Dedifferentiated amniotic fluid mesenchymal stem cell (primary cell): ENCODE results near the gene NHEJ1.
A peak's percentile ranks its signal among the peaks of the same experiment; 100 is the strongest.

ENCODE experiments used
- DNase-seq: peaks from one replicate; pipeline ENCODE4 v3.0.0-alpha.2; 2016; ENCODE audit errors: extremely low spot score

NHEJ1 gene

DNA sequence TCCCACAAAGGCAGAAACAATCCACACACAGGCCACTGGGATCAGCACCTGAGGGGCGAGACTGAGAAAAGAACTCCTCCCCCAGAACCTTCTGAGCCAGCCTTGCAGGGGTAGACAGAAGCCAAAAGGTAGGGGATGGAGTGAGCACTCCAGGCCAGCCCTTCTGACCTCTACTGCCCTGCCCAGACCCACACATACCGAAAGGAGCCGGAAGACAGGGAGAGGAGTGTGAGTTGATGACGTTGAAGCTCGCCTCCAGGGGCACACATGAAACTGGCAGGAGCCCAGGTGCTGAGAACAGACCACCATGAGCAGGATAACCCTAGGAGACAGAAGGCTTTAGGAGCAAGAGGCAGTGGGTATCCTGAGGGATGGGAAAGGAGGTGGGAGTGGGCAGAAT, 7.4 kb upstream of the NHEJ1 start:
- DNase-seq = no peak

DNA sequence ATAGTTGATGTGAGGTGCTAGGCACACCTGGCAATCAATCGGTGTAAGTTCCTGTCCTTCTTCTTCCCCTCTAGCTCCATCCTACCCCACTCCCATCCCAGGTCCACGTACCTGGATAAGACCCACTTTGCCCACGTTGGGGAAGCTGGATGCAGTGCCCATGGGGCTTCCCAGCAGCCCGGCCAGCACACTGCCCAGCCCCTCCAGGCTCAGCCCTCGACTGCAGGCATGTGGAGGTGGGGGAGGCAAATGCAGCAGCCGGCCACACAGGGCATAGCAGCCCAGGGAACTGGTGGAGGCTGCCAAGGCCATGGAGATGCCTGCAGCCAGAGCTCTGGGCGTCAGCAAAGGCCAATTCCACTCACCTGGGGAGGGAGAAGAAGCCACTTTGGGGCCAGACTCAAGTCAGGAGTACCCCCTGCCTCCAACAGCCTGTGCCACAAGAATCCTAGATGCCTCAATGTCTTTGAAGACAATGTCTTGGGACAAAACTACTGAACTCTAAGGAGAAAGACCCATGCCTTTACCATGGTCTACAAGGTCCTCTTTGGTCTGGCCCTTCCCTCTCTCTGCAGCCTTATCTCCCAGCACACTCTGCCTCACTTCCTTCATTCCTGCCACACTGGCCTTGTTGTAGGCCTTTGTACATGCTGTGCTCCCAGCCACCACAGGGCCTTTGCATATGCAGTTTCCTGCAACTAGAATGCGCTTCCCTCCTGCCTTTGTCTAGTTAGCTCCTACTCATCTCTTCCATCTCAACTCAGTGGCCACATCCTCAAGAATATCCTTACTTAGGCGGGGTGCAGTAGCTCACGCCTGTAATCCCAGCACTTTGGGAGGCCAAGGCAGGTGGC, 4.7 kb upstream of the NHEJ1 start:
- DNase-seq = no peak

DNA sequence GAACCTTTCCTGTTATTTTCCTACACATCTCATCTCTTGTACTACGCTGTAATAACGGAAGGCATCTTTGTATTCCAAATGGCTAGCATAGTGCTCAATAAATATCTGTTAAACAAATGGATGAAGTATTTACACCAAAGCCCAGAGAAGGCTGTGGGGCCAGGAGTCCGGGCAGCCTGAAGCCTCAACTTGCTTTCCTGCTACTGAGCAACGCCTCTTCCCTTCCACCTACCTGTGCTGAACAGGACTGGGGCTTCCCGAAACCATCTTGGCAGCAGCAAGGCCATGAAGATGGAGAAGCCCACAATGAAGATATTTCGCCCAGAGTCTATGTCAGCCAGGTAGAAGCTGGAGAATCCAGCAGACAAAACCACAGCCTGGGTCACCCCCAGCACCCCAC, 2.5 kb upstream of the NHEJ1 start:
- no peak for DNase-seq

DNA sequence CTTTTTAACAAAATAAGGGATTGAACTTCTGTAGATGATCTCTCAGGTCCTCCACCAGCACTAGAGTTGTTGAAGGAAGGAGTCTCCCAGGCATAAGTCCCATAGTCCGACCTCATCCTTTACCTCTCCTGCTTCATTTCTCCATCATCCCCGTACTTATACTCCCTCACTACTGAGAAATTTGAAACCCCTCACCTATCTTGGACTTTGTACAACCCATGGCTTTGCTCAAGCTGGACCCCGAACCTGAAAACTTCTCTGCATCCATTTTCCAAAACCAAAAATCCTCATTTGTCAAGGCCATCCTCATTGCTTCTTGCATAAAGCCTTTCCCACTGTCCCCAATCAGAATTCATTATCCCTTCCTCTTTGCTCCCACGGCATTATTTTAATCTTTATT, 482 bp upstream of the NHEJ1 start:
- no peak for DNase-seq

DNA sequence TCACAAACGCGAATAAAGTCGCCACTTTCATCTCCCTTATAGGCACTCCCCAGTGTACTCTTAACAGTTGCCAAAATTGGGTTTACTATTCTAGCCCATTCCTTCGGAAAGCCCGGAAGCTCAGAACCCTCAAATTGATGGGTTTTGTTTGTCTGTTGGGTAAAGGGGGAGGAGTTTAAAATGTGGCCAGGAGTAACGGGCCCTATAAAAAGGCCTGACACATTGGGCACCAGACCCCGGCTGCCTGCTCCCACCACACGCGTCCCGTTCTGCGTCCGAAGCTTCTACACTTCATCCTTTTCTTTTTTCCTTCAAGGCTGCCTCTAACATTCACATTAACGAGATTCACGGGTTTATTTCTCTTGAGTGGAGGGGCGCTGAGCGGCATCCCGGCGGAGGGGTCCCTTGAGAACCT, 837 bp downstream of the NHEJ1 start:
- DNase-seq = no peak

DNA sequence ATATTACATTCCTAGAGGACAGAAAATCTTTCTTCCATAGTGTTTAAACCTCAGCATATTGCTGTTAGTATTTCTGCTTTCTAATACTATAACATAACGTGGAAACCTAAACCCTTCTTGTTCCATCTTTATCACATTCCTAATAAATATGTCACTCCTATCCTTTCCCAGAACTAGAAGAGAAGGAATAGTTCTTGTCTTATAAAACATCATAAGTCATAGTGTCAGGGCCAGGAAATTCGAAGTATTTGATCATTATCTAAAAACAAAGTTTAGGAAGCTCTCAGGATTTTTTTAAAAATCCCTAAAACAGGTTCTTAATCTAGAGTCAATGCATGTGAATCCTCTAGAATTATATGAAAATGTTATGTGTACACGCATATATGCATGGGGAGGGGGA, 2.0 kb downstream of the NHEJ1 start:
- no peak for DNase-seq

DNA sequence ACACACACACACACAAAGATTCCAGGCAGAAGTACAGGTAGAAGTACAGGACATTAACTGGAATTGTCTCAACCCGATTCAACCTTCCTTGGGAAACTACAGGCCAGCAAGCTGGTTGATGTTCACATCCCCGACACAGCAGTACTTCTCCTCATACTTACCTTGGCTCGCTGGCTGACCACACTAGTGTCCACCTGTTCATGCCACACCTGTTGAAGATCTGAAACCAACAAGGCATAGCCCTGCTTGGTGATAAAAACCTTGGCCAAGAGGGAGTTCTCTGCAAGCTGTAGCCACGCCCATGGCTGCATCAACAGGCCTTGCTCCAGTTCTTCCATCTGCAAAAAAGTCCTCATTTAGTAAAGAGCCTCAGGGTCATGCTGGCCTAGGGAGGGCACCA, 2.6 kb downstream of the NHEJ1 start:
- DNase-seq = no peak

DNA sequence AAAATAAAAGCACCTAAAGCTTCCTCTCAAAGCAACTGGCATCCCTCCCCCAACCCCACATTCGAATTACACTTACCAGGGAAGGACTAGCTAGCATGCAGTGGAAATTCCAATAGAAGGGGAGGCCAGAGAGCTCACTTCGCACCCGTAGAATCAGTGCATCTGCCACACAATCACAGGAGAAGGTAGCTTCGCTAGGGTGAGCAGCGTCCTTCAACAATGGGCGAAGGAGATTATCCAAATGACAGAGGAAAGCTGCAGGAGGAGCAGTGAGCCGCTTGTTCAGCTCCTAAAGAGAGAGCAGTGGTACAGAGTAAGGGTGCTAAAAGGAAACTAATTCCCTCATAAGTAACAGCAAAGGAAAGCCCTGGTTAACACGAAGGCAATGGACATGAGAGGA, 3.2 kb downstream of the NHEJ1 start:
- DNase-seq = no peak

DNA sequence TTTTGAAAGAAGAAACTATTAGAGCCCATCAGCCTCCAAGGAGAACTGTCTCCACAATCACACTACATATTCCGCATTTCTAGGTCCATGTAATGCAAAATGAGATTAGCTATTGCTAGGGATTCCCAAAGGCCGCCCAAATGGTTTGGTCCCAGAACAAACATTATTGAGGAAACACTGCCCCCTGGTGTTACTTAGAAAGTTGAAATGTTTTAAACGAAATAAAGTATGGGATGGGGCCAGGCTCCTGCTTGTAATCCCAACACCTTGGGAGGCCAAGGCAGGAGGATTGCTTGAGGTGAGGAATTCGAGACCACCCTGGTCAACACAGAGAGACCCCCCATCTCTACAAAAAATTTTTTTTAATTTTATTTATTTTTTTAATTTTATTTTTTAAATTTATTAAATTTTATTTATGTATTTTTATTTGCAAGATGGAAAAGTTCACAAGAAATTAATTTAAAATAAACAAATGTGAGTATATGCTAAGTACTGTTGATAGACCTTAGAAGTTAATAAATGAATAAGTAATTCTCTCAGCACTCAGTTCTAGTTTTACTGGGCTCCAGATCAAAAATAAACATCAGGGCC, 5.5 kb downstream of the NHEJ1 start:
- DNase-seq = peak; percentile 80

DNA sequence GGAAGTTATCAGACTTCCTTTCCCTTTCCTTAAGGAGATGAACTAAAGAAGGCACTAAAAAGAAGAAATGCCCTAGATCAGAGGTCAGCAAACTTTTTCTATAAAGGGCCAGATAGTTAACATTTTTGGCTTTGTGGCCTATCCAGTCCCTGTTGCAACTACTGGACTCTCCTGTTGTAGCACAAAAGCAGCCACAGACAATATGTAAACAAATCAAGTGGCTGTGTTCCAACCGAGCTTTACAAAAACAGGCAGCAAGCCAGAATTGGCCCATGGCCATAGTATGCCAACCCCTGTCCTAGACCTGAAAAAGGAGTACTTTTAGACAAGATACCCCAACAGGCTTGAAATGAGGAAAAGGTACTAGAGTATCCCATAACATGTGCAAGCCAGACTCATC, 10.9 kb downstream of the NHEJ1 start:
- DNase-seq = peak; percentile 21

DNA sequence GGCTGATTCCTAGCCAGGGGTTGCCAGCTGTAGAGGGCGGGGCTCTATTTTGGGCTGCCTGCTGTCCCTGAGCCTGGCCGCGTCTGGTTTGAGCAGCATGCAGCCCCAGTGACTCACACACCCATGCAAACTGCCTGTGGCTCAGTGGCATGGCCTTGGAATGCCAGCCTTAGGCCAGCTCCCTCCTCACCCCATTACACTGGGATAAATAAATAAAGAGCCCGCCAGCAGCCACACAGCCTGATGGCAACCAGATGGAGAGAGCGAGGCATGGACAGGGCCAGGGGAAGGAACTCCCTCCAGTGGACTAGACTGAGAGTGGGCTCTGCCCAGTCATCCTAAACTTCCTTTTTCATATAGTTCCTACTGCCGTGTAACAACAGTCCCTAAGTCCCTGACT, 18.3 kb downstream of the NHEJ1 start:
- DNase-seq = peak; percentile 95

DNA sequence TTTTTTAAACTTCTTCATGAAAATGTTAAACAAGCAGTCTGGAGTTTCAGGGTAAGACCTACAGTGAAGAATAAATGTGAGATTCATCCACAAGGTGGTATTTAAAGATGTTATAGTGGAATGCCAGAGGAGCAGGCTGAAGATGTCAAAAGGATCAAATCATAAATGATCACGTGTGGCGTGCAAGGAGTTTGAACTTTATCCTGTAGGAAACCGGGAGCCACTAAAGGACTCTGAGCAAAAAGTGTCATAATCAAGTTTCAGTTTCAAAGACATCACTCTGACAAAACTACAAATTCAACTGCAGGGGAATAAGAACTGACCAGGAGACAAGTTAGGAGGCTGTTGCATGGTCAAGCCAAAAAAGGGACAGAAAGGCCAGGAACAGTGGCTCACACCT, 19.9 kb downstream of the NHEJ1 start:
- DNase-seq = no peak

DNA sequence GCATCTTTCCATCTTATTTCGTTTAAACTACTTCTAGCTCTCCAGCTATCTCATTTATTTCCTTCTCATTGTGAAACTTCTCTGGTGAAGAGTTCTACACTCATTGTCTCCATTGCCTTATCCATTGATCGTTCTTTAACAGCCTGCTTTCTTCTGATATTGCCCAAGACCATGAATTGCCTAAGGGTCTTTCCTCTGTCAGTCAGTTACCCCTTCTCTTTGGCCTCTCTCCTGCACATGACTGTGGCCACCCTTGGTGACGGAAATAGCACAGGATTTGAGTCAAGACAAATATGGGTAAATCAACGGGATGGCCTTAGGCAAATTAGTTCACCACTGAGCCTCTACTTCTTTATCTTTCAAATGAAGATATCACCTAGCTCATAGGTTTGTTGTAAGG, 26.6 kb downstream of the NHEJ1 start:
- no peak for DNase-seq

DNA sequence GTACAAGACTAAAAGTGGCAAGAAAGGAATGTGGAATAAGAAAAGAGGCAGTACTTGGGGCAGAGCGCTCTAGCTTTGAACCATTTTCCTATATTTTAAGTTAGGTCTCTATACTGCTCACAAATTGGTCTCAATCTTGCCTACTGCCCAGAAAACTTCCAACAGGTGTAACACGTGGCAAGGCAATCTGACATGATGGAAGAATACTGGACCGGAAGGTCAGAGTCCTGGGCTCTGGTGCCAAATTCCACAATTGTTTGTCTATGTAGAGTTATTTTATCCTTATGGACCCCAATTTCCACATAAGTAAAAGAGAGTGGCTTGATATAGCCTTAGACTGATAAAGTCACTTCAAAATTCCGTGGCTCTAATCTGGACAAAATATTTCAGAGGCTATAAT, 28.9 kb downstream of the NHEJ1 start:
- no peak for DNase-seq

DNA sequence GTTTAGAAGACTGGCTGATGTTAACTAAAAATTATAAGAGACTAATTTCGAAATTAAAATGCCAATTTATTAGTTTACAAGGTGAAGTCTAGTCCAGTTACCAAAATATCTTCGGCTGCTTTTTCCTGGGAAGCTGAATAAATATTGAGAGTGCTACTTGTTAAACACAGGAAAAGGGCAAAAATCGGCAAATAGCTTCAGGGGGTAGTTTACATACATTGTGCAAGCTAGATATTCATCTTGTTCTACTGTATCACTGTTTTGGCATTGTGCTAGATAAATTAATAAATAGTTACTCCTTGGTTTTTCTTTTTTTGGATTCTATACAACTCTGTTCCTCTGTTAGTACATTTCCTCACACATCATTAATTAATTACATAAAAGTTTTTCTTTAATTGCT, 29.3 kb downstream of the NHEJ1 start:
- no peak for DNase-seq

DNA sequence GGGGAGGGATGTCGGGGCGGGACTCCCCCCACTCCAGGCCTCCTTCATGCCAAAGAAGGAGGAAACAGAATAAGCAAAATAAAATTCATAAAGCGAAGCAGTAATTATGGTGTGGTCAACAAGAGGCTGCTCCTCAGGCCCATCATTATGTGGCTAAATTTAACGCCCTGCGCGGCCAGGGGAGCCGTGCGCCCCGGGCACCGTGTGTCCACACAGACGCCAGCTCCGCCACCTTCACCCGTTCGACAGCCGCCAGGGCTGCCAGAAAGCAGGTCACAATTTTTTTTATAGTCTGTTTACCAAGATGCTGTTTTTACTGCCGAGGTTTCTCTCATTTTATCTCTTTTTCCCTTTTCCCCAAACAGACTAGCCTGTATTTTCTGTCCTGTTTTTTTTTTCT, 31.0 kb downstream of the NHEJ1 start:
- no peak for DNase-seq

DNA sequence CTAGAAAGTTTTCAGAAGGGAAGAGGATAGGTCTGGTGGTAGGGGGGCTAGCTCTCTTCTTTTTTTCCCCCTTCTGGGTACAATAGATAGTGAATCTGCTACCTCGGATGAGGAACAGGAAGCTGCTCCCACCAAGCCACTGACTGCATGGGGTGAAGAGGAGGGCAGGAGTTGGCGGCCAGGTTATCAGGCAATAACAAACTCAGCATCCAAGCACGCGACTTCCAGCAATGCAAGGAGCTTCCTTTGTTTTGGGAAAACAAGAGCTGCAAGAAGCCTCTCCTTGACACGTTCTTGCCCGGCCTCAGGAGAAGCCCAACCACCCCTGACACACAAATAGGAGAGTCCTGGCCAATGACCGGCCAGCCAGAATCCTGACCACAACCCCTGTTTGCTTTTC, 32.2 kb downstream of the NHEJ1 start:
- DNase-seq = no peak

DNA sequence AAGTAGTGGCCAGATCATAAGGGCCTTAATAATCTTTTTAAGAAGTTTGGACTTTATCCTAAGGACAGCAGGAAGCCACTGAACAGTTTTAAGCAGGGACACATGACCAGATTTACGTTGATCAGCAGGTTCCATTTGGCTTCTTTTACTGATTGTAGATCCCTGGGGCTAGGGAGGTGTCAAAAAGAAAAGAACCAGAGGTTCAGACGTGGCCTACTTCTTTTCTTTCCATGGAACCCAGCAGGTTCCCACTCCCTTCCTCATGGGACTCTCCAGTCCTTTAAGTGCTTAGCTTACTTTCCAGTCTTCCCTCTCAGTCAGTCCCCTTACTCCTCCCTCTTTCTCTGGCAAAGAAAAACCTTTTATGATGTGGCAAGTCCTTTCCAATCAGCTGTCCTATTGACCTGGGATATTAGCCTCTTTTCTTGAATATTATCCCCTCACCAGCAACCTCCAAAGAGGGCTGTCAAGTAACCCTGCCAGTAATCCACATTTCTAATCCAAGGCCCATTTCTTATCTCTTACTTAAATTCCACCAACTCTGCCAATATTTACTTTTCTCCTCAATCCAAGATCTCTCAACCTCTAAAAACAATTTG, 33.5 kb downstream of the NHEJ1 start:
- no peak for DNase-seq

DNA sequence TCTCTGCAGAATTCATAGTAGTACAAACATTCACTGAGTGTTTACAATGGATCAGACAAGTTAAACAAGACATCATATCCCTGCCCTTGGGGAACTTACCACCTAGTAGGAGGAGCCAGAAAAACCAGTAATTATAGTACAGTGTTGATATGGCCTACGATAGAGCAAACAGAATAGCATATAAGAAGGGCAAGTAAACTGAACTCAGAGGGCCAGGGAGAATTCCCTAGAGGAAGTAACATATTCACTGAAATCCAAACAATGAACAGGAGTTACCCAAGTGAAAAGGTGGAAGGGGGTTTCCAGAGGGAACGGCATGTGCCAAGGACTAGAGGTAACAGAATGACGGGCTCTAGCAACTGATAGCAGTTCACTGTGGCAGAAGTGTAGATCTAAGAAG, 34.1 kb downstream of the NHEJ1 start:
- no peak for DNase-seq

DNA sequence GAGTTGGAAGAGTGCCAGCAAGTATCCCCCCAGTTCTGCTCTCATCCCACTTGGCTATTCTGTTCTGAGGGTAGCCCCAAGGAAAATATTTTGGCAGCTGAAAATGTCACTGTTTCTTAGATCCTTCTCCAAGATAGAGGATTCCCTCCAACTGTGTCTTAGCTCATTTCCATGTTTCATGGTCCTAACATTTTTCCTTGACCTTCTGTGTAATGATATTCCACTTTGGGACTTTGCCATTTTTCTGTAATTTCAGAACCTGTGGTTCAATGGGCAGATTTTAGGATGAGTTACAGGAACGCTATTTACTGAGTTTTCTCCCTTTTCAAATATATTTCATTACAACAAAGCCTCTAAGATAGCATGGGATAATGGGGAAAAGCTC, 34.7 kb downstream of the NHEJ1 start:
- no peak for DNase-seq

DNA sequence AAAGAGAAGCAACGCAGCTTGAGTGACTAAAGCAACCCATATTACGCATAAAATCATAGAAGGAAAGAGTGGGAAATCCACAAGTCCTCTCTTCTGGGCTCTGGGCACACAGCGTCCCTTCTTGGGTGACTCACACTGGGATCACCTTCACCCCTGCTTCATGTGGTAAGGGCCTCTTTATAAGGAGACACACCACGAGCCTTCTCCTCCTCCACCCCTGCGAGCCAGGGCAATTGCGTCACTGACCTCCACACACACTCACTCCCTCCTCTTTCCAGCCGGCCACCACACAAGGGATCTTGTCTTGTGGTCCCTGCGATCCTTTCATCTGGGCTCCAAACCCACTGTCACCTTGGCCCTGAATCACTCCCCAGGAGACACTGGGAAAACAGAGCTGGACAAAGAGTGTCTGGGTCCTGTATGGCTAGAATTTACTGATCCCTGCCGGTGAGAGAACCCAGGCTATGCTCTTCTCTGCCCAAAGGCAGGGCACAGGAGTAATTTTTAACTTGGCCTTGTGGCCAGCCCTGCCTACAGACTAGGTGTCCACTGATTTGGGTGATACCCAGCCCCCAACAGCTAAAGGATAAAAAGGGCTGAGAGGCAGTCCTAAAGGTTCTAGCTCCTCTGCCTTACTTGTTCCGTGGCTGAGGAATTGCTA, 35.3 kb downstream of the NHEJ1 start:
- DNase-seq = no peak

DNA sequence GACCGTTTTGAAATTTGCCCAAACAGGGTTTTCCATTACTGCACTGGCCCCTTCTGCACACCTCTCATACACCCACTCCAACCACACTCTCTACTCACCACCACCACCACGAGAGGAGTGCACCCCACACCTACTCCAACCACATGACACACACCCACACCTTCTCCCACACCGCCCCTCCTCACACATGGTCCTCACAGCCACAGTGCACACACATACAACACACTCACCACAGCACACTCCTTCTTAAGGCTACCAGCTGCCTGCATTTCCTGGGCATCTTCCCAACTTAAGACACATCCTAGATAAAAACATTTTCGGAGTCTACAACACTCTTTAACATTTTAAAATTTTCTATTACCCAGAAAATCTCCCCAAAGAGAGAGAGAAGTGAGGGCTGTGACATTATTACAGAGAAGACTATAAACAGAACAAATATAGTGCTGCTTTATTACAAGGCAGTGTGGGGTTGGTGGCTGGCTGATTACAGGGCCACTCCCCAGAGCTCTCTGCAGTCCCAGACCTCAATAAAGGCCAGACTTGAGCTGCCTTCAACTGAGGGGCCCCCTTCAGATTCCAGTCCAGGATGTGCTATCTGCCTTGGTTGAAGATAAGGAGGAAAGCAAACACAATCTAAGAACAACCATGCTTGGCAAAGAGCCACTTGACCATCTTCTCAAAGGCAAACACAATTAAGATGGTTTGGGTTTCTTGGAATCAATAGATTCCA, 36.1 kb downstream of the NHEJ1 start:
- no peak for DNase-seq
